ENCODE data around the gene CACNA1D. TPM values are rescaled to one million over a fixed set of nuclear protein-coding genes. Genes with fewer than 3 reads are reported as not detected.

Gene CACNA1D
- total RNA-seq, 1 donor from 2014 or later = 1.1 TPM

- DNase-seq (ENCODE audit: low read depth, low spot score) = no peak
- Mint-ChIP-seq H3K9me3 (no peaks in the 10 kb centered on the region), H3K36me3 (ENCODE audit: low read depth) (no peaks in the 10 kb centered on the region), H3K27ac (ENCODE audit: unreplicated experiment) (no peak overlapping the region), H3K4me1 (peaks cover 6% of the 10 kb centered on the region), H3K4me3 (no peak overlapping the region), H3K27me3 (ENCODE audit: low read depth) (no peaks in the 10 kb centered on the region)
- TF ChIP-seq, protein P1, sequence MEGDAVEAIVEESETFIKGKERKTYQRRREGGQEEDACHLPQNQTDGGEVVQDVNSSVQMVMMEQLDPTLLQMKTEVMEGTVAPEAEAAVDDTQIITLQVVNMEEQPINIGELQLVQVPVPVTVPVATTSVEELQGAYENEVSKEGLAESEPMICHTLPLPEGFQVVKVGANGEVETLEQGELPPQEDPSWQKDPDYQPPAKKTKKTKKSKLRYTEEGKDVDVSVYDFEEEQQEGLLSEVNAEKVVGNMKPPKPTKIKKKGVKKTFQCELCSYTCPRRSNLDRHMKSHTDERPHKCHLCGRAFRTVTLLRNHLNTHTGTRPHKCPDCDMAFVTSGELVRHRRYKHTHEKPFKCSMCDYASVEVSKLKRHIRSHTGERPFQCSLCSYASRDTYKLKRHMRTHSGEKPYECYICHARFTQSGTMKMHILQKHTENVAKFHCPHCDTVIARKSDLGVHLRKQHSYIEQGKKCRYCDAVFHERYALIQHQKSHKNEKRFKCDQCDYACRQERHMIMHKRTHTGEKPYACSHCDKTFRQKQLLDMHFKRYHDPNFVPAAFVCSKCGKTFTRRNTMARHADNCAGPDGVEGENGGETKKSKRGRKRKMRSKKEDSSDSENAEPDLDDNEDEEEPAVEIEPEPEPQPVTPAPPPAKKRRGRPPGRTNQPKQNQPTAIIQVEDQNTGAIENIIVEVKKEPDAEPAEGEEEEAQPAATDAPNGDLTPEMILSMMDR (conservative IDR thresholded peaks at IDR 0.05) = no peak
Observed at GRCh38 chr3:53829605-53830004, 335.2 kb downstream of the CACNA1D start.

DNA sequence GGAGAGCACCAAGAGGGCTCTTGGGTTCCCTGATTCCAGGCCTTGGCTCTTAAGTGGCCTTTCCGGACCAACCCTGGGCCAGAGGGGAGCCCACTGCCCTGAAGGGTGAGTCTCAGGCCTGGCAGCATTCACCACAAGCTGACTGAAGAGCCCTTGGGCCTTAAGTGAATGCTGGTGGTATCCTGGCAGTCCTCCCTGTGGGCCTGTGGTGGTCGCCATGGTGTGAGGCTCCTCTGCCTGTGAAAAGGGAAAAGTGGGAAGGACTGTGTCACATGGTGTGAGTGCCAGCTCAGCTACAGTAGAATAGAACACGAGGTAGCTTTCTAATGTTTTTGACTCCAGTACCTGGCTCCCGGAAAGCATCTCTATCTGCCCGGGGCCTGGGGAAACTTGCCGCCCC lies 336.5 kb downstream of the CACNA1D start:
- Mint-ChIP-seq H3K4me1 (peaks cover 6% of the 10 kb centered on the region), H3K4me3 (no peak overlapping the region), H3K9me3 (no peaks in the 10 kb centered on the region), H3K36me3 (ENCODE audit: low read depth) (no peaks in the 10 kb centered on the region), H3K27me3 (ENCODE audit: low read depth) (no peaks in the 10 kb centered on the region), H3K27ac (ENCODE audit: unreplicated experiment) (no peak overlapping the region)
- TF ChIP-seq, protein P1 (conservative IDR thresholded peaks at IDR 0.05) = no peak
- DNase-seq (ENCODE audit: low read depth, low spot score) = no peak

DNA sequence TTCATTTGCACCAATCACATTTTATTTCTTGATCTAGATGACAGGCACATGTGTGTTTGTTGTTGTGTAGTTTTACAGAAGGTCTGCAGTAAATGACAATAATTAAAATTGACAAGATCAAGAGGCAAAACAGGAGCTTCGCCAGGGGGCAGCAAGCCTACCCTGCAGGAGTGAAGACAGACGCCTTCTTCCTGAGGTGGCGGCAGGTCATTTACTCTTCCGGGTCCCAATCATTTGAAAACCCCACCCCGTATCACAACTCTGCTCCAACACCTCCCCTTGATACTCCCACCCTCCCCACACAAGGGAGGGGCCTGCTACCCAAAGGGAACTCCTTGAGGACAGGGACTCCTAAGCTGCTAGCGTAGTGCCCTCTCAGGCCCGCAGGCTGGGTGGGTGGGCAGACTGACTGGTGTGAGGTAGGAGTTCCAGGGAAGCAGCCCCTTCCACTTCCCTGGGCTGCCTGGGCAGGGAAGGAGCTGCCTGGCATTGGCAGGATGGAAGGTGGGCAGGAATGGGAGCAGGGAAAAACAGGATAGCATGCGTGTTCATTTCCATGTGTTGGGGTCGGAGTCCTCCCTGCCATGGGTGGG lies 338.7 kb downstream of the CACNA1D start:
- H3K9me3 Mint-ChIP-seq = no peaks in the 10 kb centered on the region
- H3K4me3 Mint-ChIP-seq = no peak overlapping the region
- no peak overlapping the region for H3K27ac Mint-ChIP-seq (ENCODE audit: unreplicated experiment)
- no peaks in the 10 kb centered on the region for H3K36me3 Mint-ChIP-seq (ENCODE audit: low read depth)
- H3K27me3 Mint-ChIP-seq (ENCODE audit: low read depth) = no peaks in the 10 kb centered on the region
- peaks cover 6% of the 10 kb centered on the region for H3K4me1 Mint-ChIP-seq
- TF ChIP-seq, protein P1 (conservative IDR thresholded peaks at IDR 0.05) = no peak
- no peak for DNase-seq (ENCODE audit: low read depth, low spot score)

- Mint-ChIP-seq H3K27ac (ENCODE audit: unreplicated experiment) (no peak overlapping the region), H3K4me3 (no peak overlapping the region), H3K27me3 (ENCODE audit: low read depth) (no peaks in the 10 kb centered on the region), H3K4me1 (peaks cover 6% of the 10 kb centered on the region), H3K9me3 (no peaks in the 10 kb centered on the region), H3K36me3 (ENCODE audit: low read depth) (no peaks in the 10 kb centered on the region)
- TF ChIP-seq, protein P1 (conservative IDR thresholded peaks at IDR 0.05) = no peak
- no peak for DNase-seq (ENCODE audit: low read depth, low spot score)
Observed at GRCh38 chr3:53833700-53834099, 339.3 kb downstream of the CACNA1D start.

- Mint-ChIP-seq H3K4me1 (peaks cover 6% of the 10 kb centered on the region), H3K27ac (ENCODE audit: unreplicated experiment) (no peak overlapping the region), H3K4me3 (no peak overlapping the region), H3K9me3 (no peaks in the 10 kb centered on the region), H3K27me3 (ENCODE audit: low read depth) (no peaks in the 10 kb centered on the region), H3K36me3 (ENCODE audit: low read depth) (no peaks in the 10 kb centered on the region)
- no peak for DNase-seq (ENCODE audit: low read depth, low spot score)
- TF ChIP-seq, protein P1 (conservative IDR thresholded peaks at IDR 0.05) = peak; percentile 18
Observed at GRCh38 chr3:53834429-53835095, 340.2 kb downstream of the CACNA1D start.

Measured in neural crest cell (in vitro differentiated cells).